HG03139 (cell line): ENCODE data around the gene SMCHD1.
"Not testable (repeated sequence)": the region's sequence is repeated elsewhere in the genome, so short reads cannot be mapped to it uniquely, and the experiment has no call there.

Experiments
- ATAC-seq: cut with Tn5 transposase; IDR thresholded peaks from one replicate; pipeline ENCODE4 v1.9.1; 2021; ENCODE audit not compliant: unreplicated experiment

The SMCHD1 gene

DNA sequence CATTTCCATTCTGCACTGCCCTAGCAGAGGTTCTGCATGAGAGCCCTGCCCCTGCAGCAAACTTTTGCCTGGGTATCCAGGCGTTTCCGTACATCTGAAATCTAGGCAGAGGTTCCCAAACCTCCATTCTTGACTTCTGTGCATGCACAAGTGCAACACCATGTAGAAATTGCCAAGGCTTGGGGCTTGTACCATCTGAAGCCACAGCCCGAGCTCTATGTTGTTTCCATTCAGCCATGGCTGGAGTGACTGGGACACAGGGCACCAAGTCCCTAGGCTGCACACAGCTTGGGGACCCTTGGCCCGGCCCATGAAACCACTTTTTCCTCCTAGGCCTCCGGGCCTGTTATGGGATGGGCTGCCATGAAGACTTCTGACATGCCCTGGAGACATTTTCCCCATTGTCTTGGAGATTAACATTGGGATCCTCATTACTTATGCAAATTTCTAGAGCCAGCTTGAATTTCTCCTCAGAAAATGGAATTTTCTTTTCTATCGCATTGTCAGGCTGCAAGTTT lies 154.2 kb downstream of the SMCHD1 start:
- not testable (repeated sequence) for ATAC-seq

DNA sequence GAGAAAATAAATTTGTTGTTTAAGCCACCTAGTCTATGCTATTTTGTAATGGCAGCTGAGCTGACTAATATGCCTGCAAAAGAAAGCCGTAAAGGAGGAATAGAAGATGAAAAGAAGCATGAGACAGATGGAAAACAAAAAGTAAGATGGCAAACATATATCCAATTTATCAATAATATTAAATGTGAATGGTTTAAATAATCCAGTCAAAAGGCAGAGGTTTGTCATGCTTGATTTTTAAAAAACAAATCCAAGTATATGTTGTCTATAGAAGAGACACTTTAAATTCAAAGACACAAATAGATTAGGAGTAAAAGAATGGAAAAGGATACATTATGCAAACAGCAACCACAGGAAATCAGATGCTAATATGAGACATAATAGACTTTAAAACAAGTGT lies 155.9 kb downstream of the SMCHD1 start:
- ATAC-seq = no peak

DNA sequence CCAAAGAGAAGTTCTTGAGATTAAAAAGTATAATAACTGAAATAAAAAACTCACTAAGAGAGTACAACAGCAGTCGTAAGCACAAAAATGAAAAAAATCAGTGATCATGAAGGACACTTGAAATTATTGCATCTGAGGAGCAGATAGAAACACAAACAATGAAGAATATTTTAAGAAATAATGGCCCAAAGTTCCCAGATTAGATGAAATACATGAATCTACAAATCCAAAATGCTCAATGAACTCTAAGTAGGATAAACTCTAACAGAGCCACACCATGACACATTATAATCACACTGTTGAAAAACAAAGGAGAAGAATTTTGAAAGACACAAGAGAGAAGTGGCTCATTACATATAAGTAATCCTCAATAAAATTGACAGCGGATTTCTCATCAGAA lies 159.4 kb downstream of the SMCHD1 start:
- no peak for ATAC-seq

DNA sequence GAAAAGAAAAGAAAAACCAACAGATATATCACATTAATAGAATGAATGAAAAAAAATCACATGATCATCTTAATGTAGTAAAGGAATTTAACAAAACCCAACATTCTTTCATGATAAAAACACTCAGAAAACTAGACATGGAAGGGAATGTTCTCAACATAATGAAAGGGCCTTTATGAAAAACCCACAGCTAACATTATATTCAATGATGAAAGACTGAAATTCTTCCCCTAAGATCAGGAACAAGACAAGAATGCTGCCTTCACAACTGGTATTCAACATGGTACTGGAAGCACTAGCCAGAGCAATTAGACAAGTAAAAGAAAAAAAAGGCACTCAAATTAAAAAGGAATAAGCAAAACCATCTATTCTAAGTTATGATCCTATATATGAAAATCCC lies 162.8 kb downstream of the SMCHD1 start:
- no peak for ATAC-seq

DNA sequence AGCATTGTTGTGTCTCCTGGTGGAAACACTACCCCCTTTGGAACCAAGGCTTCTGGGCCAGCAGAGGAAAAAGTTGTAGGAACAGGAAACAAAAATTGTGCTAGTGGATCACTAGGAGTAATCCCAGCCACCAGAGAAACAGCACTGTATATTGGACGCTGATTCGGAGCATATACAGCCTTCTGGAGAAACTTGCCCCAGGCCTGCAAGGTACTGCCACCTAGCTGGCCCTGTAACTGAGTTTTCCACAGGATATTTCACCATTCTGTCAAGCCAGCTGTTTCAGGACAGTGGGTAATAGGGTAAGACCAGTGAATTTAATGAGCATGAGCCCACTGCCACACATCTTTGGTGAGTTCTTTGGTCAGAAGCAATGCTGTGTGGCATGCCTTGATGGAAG lies 166.2 kb downstream of the SMCHD1 start:
- ATAC-seq = no peak

GRCh38 chr18:2822213-2822921 lies 166.8 kb downstream of the SMCHD1 start:
- no peak for ATAC-seq

GRCh38 chr18:2823202-2823601 lies 167.7 kb downstream of the SMCHD1 start:
- ATAC-seq = no peak

DNA sequence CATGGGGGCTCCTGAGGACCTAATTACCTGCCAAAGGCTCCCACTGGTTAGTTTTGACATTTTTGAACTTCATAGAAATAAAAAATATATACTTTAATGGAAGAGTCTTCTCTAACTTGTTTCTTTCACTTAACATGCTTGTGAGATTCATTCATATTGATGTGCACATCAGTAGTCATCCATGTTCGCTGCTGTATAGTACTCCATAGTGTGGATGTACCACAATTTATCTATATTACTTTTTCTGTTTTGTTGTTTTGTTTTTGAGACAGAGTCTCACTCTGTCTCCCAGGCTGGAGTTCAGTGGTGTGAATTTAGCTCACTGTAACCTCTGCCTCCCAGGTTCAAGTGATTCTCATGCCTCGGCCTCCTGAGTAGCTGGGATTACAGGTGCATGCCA lies 168.4 kb downstream of the SMCHD1 start:
- ATAC-seq = no peak

DNA sequence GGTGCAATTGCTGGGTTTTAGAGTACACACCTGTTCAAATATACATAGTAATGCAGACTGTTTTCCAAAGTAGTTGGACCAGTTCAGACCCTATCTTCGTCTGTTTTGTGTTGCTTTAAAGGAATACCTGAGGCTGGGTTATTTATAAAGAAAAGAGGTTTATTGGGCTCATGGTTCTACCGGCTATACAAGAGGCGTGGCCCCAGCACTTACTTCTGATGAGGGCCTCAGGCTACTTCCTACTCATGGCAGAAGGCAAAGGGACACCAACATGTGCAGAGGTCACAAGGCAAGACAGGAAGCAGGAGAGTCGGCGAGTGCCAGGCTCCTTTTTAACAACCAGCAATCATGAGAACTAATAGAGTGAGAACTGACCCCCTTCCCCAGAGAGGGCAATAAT lies 169.3 kb downstream of the SMCHD1 start:
- no peak for ATAC-seq

DNA sequence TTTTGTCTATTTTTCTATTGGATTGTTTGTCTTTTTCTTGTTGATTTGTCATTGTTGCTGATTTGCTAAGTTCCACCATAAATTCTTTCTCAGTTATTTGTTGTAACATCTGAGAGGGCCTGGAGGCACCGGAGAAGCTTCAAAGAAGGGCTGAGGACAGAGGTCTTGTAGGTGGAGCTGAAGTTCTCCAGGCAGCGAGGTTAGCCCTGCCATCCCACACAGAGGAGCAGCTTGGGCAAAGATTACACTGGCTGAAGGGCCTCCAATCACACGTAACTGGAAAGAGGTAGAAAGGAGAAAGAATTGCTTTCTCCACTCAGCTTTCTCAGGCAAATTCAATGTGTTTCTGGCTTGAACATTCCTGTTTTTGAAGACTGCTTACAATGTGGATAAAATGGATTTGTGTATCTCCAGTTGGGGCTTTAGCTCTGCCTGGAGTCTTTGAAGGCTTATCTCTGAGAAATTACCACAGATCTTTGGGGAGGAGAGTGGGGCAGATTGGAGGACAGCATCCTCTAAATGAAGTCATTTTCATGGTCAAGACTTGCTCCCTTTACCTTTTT lies 170.2 kb downstream of the SMCHD1 start:
- no peak for ATAC-seq

DNA sequence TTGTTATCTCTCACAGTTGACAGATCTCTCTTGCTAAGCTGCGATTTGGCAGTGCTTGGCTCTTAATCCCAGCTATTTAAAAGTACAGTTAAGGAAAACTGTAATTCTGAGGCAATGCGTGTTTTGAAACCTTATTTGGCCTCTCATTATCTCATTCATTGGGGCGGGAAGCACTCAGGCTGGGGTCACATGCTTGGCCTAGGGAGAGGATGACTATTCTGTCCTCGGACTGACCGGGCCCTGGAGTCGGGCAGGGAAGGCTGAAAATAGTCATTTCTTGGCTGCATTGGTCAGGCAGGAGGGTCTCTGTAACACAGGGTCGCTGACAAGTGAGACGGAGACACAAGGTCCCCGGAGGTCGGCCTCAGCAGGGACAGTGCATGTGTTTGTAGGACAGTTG lies 171.1 kb downstream of the SMCHD1 start:
- no peak for ATAC-seq

- ATAC-seq = no peak
These were observed 171.5 kb downstream of the SMCHD1 start for GRCh38 chr18:2827061-2827460.

DNA sequence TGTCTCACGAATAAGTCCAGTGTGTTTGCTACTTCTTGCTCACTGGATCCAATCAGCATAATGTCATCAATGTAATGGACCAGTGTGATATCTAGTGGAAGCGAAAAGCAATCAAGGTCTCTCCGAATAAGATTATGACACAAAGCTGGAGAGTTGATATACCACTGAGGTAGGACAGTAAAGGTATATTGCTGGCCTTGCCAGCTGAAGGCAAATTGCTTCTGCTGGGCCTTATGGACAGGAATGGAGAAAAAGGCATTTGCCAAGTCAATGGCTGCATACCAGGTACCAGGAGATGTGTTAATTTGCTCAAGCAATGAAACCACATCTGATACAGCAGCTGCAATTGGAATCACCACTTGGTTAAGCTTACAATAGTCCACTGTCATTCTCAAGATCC lies 180.6 kb downstream of the SMCHD1 start:
- ATAC-seq = not testable (repeated sequence)

GRCh38 chr18:2837290-2837689 lies 181.8 kb downstream of the SMCHD1 start:
- ATAC-seq = not testable (repeated sequence)

GRCh38 chr18:2839202-2839601 lies 183.7 kb downstream of the SMCHD1 start:
- ATAC-seq = no peak

DNA sequence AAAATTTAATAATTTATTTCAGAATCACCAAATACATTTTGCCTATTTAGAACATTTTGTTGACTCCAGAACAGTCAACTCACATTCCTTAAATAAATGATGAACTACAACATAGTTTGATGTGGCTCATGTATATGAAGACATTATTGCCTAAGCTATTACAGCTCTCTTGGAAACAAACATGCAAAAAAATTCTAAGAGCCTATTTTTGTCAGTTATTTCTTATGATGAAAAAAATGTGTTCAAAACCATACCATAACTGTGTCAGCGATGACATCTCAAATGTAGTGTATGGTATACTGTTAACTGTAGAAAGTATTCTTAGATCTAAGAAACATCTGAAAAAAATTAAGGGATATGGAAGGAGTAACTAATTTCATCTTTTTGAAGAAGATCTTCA lies 185.0 kb downstream of the SMCHD1 start:
- no peak for ATAC-seq

DNA sequence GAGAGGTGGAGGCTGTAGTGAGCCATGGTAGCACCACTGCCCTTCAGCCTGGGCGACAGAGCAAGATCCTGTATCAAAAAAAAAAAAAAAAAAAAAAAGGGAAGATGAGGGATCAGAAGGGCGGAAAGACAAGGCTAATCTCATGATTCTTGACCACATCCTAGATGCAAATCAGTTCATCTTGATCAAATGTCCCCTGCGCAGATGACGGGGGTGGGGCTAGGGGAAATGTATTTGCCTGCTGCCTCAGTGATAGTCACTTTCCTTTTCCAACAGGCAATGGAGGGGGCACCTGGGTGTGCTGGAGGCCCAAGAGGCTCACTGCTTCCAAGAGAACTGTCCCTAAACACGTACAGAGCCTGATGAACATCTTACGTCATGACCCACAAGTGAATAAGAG lies 187.6 kb downstream of the SMCHD1 start:
- ATAC-seq = no peak

DNA sequence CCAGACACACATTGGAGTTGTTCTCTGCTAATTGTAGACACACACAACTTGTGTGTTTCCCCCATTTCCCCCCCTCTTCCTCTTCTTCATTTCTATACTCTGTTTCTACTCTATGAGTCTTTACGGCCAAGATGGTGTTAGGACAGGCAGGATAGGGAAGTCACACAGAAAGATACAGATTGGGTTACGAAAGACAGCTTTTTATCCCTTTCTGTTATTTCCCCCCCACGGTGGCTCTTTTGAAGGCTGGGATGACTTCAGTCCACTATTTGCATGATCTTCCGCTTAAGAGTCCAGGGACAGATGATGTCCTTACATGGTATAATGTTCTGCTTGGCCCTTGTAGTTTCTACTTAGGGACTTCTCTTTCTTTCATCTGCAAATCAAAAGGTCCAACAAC lies 189.6 kb downstream of the SMCHD1 start:
- no peak for ATAC-seq

GRCh38 chr18:2846636-2847316 lies 191.2 kb downstream of the SMCHD1 start, which contains the start of gene EMILIN2:
TSS of gene EMILIN2 (plus strand) at chr18:2847006. CDS start at chr18:2847189, 183 bp downstream.
- no peak for ATAC-seq

DNA sequence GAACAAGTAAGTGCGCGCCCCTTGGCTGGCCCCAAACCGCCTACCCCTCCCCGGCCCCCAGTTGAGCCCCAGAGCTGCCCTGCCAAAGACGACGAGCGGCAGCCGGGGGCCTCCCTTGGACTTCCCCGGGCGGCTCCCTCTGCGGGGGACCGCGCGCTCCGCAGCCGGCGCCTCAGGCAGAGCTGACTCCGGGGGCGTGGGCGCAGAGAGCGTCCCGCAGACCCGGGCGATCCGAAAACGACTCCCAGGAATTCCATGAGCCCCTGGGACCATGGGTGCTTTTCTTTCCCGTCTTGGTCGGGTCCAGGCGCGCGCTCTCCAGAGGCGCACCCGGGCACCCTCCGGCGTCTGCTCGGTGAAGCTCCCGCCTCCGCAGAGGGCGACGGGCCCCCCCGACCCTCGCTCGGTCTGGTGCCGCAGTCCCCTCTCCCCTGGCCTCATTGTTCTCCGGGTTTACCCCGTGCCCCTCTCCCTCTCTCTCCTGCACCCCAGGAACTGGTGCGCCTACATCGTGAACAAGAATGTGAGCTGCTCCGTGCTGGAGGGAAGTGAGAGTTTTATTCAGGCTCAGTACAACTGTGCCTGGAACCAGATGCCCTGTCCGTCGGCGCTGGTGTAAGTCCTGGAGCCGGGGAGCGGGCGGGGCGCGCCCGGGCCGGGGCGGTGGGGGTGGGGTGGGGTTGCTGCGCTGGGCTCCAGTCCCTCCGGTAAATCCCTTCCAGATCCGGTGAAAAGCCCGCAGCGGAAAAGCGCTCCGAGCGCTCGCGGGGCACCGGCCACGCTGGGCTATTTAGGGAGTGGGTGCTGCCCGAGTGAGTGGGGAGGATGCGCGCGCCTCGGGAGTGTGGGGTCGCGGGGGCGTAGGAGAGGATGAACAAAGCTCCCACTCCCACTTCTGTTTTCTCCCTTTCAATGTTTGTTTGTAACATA lies 192.1 kb downstream of the SMCHD1 start:
- ATAC-seq = no peak
